Midbrain (tissue), 1 donor: ENCODE data around the gene CDCA5.

ENCODE experiments used
- DNase-seq: peaks from one replicate; lab custom pipeline; 2025; lab: John Stamatoyannopoulos, UW

Gene CDCA5, protein sequence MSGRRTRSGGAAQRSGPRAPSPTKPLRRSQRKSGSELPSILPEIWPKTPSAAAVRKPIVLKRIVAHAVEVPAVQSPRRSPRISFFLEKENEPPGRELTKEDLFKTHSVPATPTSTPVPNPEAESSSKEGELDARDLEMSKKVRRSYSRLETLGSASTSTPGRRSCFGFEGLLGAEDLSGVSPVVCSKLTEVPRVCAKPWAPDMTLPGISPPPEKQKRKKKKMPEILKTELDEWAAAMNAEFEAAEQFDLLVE

DNA sequence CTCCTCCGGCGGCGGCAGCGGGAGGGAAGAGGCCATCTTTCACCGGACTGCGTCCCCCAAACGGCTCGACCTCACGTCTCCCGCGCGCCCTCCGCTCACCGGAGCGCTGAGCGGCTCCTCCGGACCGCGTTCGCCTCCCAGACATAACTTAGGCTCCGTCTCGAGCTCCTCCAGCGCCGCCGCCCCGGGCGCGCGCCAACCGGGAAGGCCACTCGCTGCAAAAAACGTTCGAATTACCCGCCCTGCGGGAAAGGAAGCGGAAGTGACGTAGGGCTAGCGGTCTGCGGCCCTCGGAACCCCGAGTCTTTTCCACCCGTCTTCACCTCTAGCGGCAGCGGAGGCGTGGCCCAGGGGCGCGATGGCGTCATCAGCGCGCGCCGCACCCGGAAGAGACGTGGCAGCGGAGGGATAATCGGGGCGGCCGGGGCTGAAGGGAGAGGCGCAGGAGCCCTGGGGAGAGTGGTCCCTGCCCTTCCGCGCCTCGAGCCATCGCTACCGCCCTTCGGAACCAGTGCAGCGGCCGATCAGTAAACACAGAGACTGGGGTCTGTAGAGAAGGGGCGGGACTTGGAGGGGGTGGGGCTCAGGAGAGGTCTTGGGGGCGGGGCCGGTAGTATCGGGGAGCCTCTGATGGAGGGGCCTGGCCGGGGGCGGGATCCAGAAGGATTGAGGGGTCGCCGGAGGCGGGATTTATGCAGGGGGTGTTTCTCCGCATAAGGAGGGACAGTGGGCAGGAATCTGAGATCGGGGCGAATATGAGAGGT lies at the start of gene CDCA5, which contains the start of gene ZFPL1:
CDCA5 (minus strand) TSS at position 207 of the 764 bp plus-strand sequence; CDS start at position 145, 62 bp downstream.
ZFPL1 (plus strand) TSS at position 389 of the 764 bp plus-strand sequence. CDS start 477 bp downstream, outside the sequence.
- peak; percentile 97 for DNase-seq

DNA sequence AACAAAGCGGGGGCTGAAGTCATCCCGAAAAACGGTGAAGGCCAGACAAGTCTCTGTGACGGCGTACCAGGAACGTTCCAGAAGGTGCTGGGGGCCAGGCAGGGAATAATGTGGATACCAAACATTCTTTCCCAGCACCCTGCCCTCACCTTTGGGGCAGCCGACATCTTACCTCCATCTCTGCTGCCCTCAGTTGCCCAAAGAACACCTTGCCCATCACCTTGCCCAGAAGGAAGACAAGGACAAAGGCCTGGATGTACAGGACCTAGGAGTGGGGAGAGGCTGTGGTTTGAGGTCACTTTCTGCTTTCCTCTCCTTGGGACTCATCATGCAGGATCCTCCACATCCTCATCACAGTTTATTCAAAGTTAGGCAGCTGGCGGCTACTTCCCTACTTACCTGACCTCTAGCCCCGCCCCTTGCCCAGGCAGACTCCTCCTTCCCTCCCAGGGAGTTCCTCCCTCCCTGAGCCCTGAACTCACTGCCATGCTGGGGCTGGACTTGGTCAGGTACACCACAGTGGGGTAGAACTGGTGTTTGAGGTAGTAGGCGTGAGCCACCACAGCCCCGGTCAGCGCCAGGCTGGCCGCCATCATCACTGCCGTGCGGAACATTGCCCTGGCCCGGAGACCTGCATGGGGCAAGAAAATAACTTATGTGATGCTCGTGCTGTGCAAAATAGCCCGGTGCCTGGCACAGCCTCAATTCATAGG lies 49.3 kb upstream of the CDCA5 start:
- DNase-seq: no peak

DNA sequence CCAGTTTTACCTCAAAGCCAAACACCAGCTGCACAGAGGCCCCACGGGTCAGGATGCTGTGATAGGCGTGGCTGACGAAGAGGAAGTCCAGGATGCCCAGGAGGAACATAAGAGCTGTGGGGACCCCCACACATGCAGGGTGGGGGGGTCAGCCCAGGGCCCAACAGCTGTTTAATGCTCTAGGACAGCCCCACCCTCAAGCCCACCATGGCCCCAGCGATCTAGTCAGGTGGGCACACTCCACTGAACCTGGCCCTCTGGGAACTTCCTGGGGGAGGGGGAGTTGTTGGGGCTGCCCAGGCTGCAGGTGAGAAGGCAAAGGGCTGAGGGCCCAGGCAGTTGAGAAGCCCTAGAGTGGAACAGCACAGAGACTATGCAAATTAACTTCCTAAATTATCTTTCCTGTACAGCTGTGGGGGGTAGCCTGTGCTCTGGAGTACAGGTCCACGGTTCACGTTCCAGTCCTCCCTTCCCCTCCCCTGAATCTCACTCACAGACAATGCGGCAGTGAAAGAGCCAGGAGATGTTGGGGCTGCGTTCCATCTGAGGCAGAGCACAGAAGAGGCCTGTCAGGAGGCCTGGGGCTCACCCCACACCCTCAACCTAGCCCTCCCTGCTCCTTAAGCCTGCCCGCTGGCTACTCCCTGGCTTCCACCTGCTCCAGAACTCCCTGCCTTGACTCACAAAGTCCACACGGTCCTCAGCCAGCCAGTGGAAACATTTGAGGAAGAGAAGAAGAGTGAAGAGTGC lies 48.6 kb upstream of the CDCA5 start:
- DNase-seq: no peak

DNA sequence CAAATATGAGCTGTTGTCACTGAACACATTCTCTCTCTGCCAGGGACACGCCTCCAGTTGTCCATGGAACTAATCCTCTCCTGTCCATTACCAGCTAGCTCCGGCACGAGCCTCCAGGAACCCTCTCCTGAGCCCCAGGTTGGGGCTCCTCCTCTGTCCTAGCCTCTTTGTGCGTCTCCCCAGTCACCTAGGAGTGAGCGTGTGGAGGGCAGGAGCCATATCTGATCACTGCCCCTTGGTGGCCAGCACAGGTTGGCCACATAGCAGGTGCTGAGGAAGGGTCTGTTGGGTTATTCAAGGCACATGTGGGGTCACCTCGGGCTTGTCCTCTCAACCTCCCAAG lies 48.0 kb upstream of the CDCA5 start:
- no peak for DNase-seq

DNA sequence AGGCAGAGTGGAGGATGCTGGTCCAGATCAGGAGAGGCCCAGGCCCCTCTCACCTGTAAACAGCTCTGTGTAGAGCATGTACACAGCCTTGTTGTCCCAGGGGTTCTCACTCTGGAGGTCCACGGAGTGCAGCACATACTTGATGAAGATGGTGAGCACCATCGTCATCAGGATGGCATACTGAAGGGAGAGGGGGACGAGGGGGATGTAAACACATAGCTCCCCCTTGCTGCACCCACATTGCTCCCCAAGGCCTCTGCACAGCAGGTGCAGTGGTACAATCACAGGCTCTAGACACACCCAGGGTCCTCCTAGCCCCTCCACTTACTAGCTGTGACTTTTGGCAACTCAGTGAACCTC lies 47.6 kb upstream of the CDCA5 start:
- no peak for DNase-seq

DNA sequence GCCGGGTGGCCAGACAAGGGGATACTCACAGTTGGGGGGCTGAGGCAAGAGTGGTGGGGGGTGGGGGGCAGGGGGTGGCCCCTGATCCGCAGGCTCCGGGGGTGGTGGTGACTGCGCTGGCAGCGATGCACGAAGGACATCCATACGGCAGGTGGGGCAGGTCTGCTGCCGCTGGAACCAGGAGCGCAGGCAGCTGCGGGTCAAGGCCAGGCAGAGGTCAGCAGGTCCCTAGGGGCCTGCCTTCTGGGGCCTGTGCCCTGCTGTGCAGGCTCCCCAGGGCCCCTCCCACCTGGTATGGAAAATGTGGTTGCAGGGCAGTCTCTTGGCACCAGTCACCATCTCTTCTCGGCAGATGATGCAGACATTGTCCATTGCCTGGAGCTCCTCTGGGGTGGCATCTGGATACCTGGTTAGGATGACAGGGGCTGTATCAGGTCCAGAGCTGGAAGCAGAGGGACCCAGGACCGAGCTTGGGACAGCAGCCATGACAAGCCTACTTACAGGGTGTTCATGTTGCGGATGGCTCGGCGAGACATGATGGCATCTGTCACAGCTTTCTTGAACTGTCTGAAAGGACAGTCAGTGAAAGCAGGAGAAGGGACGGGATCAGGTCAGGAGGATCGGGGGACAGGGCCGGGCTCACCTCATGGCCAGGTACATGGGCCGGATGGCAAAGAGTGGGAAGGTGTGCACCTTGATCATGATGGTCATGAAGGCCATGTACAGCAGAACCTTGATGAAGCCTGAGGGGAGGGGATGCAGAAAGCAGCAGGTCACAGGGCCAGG lies 47.0 kb upstream of the CDCA5 start:
- DNase-seq: no peak

DNA sequence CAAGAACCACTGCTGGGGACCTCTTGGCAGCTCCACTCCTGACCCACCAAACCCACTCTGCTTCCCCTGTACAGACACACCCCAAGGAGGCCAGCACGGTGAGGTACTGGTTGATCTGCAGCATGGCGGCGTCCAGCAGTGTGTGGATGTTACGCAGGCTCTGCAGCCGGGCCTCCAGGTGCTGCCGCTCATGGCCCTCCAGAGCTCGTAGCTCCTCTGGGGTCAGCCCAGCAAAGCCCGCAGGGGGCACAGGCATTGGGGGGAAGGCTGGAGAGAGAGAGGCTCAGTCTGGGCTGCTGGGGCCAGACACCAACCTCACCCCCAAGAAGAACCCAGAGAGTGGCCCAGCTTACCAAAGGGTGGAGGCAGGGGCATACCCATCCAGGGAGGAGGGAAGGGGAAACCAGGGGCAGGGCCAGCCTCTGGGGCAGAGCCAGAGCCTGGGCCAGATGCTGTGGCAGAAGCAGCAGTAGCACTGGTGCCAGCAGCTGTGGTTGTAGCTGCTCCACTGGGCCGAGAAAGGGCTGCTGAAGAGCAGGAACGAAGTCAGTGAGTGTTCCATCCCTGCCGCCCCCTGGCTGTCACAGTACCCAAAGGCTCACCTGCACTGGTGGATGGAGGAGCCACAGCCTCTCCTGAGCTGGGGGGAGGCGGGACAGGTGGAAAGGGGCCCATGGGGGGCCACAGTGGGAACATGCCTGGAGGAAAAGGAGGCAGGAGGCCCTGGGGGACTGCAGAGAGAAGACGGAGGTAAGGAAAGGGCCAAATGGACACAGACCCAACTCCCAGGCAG lies 46.0 kb upstream of the CDCA5 start:
- no peak for DNase-seq

DNA sequence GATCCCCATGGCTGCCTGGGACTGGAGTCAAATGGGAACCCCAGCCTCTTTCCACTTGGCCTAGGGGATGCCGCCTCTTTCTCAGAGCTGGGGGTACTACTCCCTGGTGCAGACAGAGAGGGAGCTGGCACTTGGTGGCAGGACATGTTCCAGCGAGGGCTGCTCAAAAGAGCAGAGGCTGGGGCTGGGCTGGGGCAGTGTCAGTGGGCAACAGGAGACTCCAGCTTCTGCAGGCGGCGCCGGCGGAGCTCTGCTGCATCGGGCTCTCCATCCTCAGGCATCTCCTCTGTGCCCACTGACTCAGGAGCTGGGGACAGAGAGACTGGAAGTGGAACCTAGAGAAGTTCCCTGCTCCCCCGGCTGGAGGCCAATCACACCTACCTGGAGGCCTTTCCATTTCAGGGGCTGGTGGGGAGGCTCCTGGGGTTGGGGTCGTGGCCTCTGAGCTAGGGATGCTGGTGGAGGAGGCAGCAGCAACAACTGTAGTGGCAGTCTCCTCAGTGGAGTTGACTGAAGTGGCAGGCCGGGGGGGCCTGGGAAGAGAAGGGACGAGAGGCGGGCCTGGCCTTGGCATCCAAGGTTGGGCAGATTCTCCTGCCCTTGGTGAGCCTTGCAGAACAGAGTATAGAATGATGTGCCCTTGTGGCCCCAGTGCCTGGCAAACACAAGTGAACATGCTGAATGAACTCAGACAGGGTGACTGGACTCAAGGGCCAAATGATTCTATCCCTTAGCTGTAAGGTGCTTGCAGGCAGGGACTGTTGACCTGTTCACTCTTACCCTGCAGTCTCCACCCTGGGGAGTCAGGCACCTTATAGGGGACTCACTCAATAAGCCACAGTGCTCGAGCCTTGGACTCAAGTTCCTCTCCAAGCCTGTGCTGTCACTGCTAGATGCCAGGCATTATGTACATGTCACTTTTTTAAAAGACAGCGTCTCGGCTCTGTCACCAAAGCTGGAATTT lies 44.6 kb upstream of the CDCA5 start:
- DNase-seq: no peak

DNA sequence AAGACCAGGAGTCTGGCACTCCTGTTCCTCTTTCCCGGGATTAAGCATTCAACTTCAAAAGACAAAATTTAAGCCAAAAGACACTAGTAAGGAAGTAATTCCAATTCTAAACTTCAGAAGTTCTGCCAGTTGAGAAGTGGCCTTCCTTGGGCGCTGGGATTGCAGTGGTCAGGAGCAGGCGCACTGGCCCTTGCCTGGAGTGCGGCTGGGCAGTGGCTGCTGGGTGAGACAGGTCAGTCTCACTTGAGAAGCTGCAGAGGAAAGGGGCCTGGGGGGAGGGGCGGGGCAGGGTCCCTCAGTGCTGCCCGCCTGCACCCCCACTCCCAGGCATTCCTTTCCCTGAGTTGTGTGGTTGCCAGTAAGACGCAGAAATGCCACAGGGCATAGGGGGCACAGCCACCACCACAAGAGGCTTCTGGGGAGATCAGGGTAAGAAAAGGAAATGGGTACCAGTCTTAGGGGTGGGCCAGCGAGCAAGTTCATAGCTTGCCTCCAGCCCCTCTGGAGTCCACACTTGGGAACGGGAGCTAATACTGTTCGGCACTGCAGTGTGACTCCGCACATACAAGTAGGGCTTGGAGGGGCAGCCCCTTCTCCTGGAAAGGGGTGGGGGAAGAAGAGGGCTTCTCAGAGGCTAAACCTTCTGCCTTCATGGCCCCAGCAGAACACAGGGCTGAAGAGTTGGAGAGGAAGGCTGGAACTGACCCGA lies 43.8 kb upstream of the CDCA5 start:
- no peak for DNase-seq

DNA sequence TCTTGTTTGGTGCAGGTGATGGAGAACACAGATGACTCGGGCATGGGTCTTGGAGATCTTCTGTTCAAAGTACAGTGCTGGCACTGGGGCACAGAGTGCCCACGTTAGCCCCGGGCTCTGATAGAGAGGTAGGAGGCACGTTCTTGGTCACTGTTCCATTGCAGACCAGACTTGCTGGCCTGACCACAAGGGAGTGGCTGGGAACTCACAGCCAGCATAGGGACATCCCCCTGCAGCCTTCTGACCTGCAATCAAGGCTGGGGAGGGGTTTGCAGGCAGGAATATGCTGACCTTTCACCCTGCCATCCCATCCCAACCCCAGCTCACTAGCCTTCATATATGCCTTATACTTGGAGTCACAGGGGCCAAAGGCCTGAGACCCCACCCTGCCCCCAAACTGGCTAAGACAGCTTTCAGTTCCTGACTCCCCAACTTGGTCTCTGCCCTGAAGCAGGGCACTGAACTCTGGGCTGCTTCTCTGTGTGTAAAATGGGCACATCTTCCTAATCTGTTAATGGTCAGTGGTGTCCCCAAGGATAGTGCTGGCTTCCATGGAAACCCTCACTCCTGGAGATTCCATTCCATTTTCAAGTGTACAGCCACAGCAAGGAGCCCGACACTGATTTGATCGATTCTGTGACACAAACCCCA lies 42.9 kb upstream of the CDCA5 start:
- DNase-seq: no peak

DNA sequence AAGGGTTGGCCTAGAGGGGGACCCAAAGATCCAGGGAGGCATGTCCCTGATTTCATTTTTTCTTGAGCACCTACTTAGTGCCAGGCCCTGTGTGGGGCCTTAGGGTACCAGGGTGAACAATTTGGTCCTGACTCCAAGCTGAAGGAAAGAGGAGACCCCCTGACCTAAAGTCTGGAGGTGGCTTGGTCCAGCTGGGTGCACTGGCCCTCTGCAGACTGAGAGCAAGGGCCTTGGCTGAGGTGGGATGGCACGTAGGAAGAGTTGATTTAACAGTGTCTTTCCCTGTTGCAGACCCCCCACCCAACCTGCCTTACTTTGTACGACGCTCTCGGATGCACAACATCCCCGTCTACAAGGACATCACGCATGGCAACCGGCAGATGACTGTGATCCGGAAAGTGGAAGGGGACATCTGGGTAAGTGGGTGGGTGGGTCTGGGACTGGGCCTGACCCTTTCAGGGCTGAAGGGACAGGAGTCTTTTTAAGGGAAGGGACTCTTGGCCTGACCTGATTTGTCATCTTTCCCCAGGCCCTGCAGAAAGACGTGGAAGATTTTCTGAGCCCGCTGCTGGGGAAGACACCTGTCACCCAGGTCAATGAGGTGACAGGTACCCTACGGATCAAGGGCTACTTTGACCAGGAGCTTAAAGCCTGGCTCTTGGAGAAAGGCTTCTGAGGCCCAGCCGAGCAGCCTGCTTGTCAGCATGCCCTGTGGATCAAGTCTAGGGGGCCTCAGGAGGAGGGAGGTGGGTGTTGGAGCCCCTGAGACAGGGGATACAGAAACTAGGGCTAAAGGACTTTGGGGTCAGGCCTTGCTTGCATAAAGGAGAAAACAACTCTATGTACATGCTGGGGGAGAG lies 41.6 kb upstream of the CDCA5 start:
- DNase-seq: no peak

DNA sequence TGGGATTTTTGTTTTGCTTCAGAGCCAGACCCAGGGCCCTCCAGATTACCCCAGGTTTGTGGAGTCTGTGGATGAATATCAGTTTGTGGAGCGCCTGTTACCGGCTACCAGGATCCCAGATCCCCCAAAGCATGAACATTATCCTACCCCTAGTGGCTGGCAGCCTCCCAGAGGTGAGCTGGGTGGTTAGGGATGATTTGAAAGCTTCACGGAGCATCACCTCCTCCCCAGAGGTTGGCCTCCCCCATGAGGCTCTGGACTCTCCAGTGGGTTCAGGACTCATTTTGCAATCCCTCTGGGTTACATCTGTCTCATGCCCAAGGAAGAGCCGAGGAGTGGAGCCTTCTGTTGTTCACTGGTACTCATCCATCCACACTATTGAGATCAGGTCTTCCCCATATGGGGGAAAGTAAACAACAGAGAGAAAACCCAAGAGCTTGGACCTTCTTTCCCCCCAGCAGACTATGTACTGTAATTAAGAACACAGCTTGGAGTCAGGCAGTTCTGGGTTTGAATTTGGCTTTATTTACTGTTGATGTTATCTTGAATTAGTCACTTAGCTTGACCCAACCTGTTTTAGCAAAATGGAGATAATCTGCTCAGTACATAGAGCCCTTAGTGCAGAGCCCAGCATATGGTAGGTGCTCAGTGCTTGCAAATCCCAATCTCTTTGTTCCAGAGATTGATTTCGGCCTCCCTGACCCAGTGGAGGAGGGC lies 40.8 kb upstream of the CDCA5 start:
- no peak for DNase-seq

DNA sequence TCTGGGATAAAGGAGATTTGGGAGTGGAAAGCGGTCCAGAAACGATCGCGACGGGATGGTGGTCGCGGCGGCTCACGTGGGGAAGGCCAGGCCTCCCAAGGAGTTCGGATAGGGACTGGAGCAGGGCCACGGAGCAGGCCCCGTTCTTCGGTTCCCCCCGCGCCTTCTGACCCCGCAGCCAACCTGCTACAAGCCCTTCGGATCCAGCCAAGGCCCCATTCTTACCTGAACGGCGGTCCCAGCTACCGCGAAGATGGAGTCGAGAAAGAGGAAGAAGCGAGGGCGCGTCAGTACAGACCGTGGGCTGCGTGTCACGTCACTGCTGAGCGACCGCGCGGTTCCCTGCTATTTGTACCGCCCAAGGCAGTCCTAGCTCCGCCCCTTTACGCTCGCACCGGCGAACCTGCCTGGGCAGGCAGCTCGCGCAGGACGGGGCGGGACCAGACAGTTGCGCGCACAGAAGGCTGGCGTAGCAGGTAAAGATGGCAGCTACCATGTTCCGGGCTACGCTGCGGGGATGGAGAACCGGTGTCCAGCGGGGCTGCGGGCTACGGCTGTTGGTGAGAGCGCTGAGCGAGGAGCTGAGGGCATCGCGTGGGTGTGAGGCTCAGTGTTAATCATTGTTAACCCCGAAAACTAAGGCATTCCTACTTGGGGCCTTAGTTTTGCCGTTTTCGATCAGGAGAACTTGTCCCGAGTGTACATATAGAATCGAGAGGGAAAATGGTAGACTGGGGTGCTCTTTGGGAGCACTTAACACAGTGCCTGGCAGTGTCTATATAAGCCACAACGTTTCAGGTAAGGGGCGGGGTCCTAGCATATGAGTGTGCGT lies 38.2 kb upstream of the CDCA5 start, which contains the start of the genes FAU and MRPL49:
FAU (minus strand) TSS at position 270 of the 832 bp plus-strand sequence. CDS start 321 bp downstream, outside the sequence.
MRPL49 (plus strand) TSS at position 457 of the 832 bp plus-strand sequence; CDS start at position 483, 26 bp downstream.
- DNase-seq: peak; percentile 95

DNA sequence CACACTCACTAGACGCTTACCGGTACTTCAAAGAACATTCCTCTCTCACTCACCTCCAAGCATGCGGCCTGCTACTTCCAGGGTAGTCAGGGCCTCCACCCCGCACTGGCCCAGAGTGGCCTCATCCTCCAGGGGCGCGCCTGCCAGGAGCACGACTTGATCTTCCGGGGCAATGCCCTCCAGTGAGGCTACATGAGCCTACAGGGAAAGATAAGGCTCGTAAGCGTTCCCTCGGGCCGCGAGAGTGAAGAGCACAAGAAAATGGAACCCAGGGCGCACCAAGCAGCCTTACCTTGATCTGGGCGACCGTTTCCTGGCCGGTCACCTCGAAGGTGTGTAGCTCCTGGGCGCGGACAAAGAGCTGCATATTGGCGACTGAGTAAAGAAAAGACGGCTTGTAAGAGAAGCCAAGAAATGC lies 37.6 kb upstream of the CDCA5 start:
- no peak for DNase-seq

DNA sequence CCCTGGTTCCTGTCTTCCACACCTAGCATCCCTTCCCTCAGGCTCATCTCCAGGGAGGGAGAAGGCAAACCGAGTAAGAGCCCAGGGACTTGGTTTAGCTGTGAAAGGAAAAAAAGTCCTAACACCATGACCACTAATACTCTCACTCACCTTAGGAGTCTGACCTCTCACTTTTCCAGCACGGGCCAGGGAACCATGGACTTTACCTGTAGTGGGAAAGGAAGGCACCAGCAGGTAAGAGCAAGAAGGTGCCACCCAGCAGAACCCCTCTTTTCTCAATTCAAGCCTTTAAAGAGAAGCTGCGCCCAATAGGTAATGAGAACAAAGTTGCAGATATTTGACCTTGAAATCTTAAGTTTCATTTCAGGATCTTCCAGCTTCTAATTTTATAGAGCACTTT lies 37.0 kb upstream of the CDCA5 start:
- DNase-seq: no peak

DNA sequence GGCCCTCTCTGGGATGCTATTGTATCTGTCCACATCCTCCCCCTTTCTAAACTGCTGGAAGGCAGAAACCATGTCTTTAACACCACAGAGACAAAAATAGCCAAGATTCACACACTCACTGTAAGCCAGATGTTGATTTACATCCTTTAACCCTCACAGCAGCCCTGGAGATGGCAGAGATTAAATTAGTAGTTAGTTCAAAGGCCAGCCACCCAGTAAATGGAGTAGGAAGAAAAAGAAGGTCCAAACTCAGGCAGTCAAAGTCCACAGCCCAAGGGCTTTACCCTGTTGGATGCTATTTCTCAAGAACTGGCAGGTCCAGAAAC lies 35.8 kb upstream of the CDCA5 start:
- no peak for DNase-seq
